Muscle layer of duodenum (tissue), 2 donors: ENCODE results near the gene KCNQ2.
"Not testable (repeated sequence)": the region's sequence is repeated elsewhere in the genome, so short reads cannot be mapped to it uniquely, and the experiment has no call there.

Source experiments
- H3K27ac ChIP-seq: one replicate; pipeline ENCODE4 v1.7.0; 2013; ENCODE audit warnings: mild to moderate bottlenecking, low read length
- H3K27me3 ChIP-seq: one replicate; pipeline ENCODE4 v1.7.0; 2013; ENCODE audit warnings: low read depth, mild to moderate bottlenecking, control low read depth, low read length
- H3K36me3 ChIP-seq, 2 donors: one replicate each; pipeline ENCODE4 v1.7.0; 2013; ENCODE audit warnings: low read length in 2 of 2, control low read depth in 1 of 2, mild to moderate bottlenecking in 1 of 2; ENCODE audit not compliant: insufficient read depth in 2 of 2, control insufficient read depth in 1 of 2
- H3K4me1 ChIP-seq, 2 donors: one replicate each; pipeline ENCODE4 v1.7.0; 2013; ENCODE audit warnings: low read length in 2 of 2, mild to moderate bottlenecking in 2 of 2, control low read depth in 1 of 2, moderate library complexity in 1 of 2; ENCODE audit not compliant: insufficient read depth in 2 of 2, control insufficient read depth in 1 of 2
- H3K4me3 ChIP-seq, 2 donors: one replicate each; pipeline ENCODE4 v1.7.0; 2013; ENCODE audit warnings: low read length in 2 of 2, low read depth in 1 of 2, mild to moderate bottlenecking in 1 of 2
- H3K9me3 ChIP-seq, 2 donors: one replicate each; pipeline ENCODE4 v1.7.0; 2013; ENCODE audit warnings: low read length in 2 of 2, control low read depth in 1 of 2, mild to moderate bottlenecking in 1 of 2; ENCODE audit not compliant: control insufficient read depth in 1 of 2
- donor health status: healthy.

KCNQ2 gene

DNA sequence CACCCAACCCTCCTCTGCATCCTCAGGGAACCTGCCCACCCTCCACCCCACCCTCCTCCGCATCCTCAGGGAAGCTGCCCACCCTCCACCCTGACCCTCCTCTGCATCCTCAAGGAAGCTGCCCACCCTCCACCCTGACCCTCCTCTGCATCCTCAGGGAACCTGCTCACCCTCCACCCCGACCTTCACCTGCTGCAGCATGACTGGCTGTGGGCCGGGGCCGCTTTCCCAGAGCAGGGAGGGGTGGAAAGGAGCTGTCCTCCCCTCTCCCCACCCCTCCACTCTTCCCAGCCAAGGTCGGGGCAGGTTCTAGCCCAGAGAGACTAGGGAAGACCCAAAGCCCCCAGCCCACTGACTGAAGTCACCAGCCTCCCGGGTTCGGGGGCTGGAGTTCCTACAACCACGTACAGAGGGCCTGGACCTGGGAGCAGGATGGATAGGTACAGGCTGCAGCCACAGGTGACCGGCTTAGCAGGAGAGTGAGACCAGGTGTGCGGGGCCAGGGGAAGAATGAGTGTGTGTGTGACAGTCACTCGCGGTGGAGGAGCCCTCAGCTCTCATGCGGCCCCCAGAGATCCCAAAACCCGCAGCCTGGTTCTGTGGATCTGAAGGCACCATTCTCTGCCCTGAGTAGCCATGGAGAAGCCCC, 14.8 kb upstream of the KCNQ2 start:
- Histone ChIP-seq H3K4me1 (peaks cover 0 to 11% of the 10 kb centered on the region in 2 donors), H3K4me3 (no peak overlapping the region), H3K27me3 (peaks cover 20% of the 10 kb centered on the region), H3K9me3 (peaks cover 0 to 8% of the 10 kb centered on the region in 2 donors), H3K36me3 (no peaks in the 10 kb centered on the region), H3K27ac (no peak overlapping the region)

GRCh38 chr20:63486300-63486855, 13.9 kb upstream of the KCNQ2 start:
- H3K27ac ChIP-seq, result no peak overlapping the region
- H3K36me3 ChIP-seq, result no peaks in the 10 kb centered on the region
- no peak overlapping the region for H3K4me3 ChIP-seq
- H3K9me3 ChIP-seq, result peaks cover 0 to 8% of the 10 kb centered on the region in 2 donors
- peaks cover 0 to 11% of the 10 kb centered on the region in 2 donors for H3K4me1 ChIP-seq
- peaks cover 19% of the 10 kb centered on the region for H3K27me3 ChIP-seq

- H3K4me3 ChIP-seq, result no peak overlapping the region
- peaks cover 0 to 11% of the 10 kb centered on the region in 2 donors for H3K4me1 ChIP-seq
- H3K27ac ChIP-seq, result no peak overlapping the region
- peaks cover 15% of the 10 kb centered on the region for H3K27me3 ChIP-seq
- no peaks in the 10 kb centered on the region for H3K36me3 ChIP-seq
- H3K9me3 ChIP-seq, result peaks cover 0 to 8% of the 10 kb centered on the region in 2 donors
Measured at GRCh38 chr20:63484651-63485403, 12.4 kb upstream of the KCNQ2 start.

GRCh38 chr20:63484236-63484635, 11.8 kb upstream of the KCNQ2 start:
- peaks cover 0 to 11% of the 10 kb centered on the region in 2 donors for H3K4me1 ChIP-seq
- no peak overlapping the region for H3K4me3 ChIP-seq
- peaks cover 14% of the 10 kb centered on the region for H3K27me3 ChIP-seq
- no peak overlapping the region for H3K27ac ChIP-seq
- no peaks in the 10 kb centered on the region for H3K36me3 ChIP-seq
- peaks cover 0 to 8% of the 10 kb centered on the region in 2 donors for H3K9me3 ChIP-seq

DNA sequence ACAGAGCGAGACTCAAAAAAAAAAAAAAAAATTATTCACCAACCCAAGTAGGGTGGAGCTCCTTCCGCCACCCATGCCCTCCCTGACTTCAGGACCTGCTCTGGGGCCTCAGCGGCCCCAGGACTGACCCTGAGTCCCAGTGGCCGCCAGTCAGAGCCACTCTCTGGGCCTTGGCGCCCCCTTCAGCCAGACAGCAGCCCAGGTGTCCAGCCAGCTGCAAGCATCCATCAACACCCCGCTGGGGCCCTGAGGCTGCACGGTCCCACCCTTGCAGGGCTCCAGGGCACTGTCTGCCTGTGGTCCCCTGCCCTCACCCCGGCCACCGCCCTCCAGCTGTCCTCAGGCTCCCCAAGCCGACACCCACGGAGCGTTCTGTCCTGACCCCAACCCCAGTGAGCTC, 11.4 kb upstream of the KCNQ2 start:
- Histone ChIP-seq H3K4me3 (no peak overlapping the region), H3K9me3 (peaks cover 0 to 8% of the 10 kb centered on the region in 2 donors), H3K36me3 (no peaks in the 10 kb centered on the region), H3K4me1 (peaks cover 0 to 11% of the 10 kb centered on the region in 2 donors), H3K27ac (no peak overlapping the region), H3K27me3 (peaks cover 12% of the 10 kb centered on the region)

DNA sequence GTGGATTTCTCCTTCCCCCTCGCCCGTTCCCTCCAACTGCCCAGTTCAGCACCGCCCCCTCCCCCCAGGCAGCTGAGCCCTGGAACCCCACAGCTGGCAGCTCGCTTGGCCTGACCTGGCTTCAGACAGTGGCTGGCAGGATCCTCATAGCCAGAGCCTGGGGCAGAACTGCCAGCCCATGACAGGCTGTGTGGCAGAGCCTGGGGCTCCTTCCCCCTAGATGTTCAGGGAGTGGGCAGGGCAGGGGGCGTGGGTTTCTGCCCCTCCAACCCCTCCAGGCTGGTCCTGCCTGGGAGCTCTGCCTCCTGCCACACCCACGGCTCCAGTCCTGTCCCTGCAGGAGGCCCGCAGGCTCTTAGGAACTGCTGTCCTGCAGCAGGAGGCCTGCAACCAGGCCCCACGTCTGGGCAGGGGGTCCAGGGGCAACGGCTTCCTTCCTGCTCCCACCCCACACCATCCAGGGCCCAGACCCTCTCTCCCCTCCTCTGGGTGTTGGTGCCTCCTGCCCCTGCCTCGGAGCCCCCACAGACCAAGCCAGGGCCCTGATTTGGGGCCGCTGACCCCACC, 9.6 kb upstream of the KCNQ2 start:
- no peaks in the 10 kb centered on the region for H3K36me3 ChIP-seq
- no peak overlapping the region for H3K27ac ChIP-seq
- peaks cover 0 to 3% of the 10 kb centered on the region in 2 donors for H3K4me1 ChIP-seq
- H3K4me3 ChIP-seq, result no peak overlapping the region
- H3K27me3 ChIP-seq, result peaks cover 4% of the 10 kb centered on the region
- peaks cover 0 to 8% of the 10 kb centered on the region in 2 donors for H3K9me3 ChIP-seq

DNA sequence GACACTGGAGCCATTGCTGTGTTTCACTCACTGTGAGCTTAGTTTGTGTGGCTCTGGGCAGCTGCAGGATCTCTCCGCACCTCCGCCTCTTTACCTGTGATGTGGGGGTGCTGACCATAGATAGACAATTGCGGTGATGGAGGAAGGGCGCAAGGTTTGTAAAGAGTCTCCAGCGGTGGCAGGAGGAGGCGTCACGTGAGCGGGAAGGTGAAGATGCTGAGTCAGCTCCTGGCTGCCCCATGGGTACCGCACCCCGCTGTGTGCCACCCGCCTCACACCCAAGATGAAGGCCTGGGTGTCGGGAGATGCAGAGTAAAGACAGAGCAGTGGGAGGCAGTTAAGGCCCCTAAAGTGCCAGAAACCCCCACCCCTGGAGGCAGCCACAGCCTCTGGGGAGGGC, 9.0 kb upstream of the KCNQ2 start:
- Histone ChIP-seq H3K36me3 (no peaks in the 10 kb centered on the region), H3K27me3 (peaks cover 4% of the 10 kb centered on the region), H3K4me1 (peaks cover 0 to 3% of the 10 kb centered on the region in 2 donors), H3K4me3 (no peak overlapping the region), H3K27ac (no peak overlapping the region), H3K9me3 (peaks cover 0 to 6% of the 10 kb centered on the region in 2 donors)

- not testable (repeated sequence) for H3K4me1 ChIP-seq, H3K27ac ChIP-seq, H3K9me3 ChIP-seq, H3K27me3 ChIP-seq, H3K4me3 ChIP-seq, H3K36me3 ChIP-seq
Measured at GRCh38 chr20:63479695-63480419, 7.4 kb upstream of the KCNQ2 start.

DNA sequence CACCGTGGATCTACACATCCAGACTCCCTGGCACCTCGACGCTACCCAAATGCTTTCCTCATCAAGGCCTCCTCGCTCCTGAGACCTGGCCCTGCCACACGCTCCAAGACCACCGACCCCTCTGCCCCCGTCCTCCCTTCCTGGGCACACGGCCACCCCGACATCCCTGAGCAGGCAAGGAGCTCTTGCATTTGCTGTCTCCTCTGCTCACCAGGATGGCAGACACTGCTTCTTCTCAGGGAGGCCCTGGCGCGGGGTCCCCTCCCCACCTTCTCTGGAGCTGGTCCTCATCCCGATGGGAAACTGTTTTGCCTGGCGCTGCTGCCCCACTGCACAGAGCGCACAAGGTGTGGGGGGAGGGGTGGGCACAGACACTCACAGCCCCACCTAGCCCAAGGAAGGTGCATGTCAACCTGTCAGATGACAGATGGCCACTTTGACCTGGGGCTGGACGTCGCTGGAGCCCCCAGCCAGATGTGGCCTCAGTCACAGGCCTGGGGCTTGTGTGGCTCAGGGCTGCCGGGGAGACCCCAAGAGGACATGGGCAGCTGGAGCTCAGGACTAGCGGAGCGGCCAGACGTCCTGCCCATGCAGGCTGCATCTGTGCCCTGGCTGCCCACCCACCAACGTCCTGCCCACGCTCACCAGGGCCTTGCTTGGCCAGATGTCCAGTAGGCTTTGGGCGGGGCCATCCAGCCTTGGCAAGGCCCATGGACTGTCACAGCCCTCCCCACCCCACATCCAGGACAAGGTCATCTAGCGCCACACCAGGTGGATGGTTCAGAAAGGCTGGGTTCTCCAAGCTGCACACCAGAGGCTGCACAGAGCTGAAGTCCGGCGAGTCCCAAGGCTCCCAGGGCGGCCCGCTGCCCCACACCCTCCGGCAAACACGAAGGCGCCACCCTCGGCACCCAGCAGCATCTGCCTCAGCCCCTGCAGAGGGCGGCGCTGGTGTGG, 6.2 kb upstream of the KCNQ2 start:
- Histone ChIP-seq H3K27me3 (peaks cover 12% of the 10 kb centered on the region), H3K4me1 (peaks cover 0 to 3% of the 10 kb centered on the region in 2 donors)

DNA sequence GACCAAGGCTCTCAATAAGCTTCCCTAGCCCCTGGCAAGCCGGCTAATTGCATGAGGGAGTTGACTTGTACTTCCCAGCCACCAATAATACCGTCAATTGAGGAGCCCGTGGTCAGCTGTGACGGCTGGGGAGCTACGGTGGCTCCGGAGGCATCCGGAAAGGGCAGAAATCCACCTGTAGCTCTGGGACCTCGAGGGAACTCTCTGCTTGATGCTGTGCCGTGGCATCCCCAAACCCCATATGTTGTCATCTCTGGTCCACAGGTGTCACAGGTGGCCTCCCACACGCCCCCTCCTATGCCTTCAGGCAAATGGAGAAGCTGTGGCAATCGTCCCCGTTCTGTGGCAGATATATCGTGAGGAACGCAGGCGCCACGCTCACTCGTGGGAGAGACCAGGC, 5.5 kb upstream of the KCNQ2 start:
- Histone ChIP-seq H3K4me1 (no peaks in the 10 kb centered on the region), H3K9me3 (no peaks in the 10 kb centered on the region), H3K36me3 (no peaks in the 10 kb centered on the region), H3K27me3 (peaks cover 19% of the 10 kb centered on the region), H3K27ac (no peak overlapping the region), H3K4me3 (no peak overlapping the region)

More for the DNA sequence above, 6.2 kb upstream of the KCNQ2 start:
- Histone ChIP-seq H3K9me3 (no peaks in the 10 kb centered on the region), H3K27ac (no peak overlapping the region), H3K4me3 (no peak overlapping the region), H3K36me3 (no peaks in the 10 kb centered on the region)
